Embryonic facial prominence (tissue), 1 donor: ENCODE data around the gene SLCO1B3.
"Not testable (repeated sequence)": the region's sequence is repeated elsewhere in the genome, so short reads cannot be mapped to it uniquely, and the experiment has no call there.

Source experiments
- DNase-seq: peaks from one replicate; pipeline ENCODE4 v3.0.0-alpha.2; 2016; ENCODE audit errors: extremely low spot score

SLCO1B3 gene, protein sequence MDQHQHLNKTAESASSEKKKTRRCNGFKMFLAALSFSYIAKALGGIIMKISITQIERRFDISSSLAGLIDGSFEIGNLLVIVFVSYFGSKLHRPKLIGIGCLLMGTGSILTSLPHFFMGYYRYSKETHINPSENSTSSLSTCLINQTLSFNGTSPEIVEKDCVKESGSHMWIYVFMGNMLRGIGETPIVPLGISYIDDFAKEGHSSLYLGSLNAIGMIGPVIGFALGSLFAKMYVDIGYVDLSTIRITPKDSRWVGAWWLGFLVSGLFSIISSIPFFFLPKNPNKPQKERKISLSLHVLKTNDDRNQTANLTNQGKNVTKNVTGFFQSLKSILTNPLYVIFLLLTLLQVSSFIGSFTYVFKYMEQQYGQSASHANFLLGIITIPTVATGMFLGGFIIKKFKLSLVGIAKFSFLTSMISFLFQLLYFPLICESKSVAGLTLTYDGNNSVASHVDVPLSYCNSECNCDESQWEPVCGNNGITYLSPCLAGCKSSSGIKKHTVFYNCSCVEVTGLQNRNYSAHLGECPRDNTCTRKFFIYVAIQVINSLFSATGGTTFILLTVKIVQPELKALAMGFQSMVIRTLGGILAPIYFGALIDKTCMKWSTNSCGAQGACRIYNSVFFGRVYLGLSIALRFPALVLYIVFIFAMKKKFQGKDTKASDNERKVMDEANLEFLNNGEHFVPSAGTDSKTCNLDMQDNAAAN

DNA sequence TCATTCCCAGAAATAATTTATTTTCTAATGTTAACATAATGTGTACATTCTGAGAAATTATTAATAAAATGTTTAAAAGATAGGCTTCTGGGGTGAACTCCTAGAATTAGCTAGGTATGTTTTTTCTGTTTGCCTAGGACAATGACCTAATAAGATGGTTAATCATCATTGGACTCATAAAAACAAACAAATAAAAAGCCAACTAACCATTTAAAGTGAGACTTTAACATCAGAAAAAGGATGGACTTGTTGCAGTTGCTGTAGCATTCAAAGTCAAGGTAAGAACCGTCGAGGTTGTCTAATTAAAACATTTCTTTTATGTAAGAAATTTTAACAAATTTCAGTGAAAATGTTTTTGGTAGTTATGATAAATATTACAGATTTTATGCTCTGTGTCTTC is at the start of gene SLCO1B3:
TSS of gene SLCO1B3 (plus strand) at position 219 of the 400 bp plus-strand sequence. CDS start 5,034 bp downstream, outside the sequence.
- DNase-seq = no peak

DNA sequence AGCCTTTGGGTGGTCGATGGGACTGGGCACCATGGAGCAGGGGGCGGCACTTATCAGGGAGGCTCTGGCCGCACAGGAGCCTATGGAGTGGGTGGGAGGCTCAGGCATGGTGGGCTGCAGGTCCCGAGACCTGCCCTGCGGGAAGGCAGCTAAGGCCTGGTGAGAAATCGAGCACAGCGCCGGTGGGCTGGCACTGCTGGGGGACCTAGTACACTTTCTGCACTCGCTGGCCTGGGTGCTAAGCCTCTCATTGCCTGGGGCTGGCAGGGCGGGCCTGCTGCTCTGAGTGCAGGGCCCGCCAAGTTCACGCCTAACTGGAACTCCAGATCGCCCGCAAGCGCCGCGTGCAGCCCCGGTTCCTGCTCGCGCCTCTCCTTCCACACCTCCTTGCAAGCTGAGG is 33.1 kb upstream of the SLCO1B3 start:
- DNase-seq = no peak

DNA sequence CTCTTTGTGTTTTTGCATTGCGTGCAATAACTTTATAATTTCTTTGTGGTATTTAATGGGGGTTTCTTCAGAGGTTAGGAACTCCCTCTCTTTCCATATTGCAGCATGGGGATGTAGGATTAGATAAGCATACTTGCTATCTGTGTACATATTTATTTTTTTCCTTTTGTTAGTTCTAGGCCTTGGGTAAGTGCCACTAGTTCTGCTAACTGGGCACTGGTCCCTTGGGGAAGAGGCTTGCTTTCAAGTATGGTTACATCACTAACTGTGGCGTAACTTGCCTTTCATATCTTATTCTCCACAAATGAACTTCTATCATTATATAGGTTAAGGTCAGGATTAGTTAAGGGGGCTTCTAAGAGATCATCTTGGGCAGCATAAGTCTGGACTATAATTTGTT is 31.5 kb upstream of the SLCO1B3 start:
- DNase-seq = no peak

DNA sequence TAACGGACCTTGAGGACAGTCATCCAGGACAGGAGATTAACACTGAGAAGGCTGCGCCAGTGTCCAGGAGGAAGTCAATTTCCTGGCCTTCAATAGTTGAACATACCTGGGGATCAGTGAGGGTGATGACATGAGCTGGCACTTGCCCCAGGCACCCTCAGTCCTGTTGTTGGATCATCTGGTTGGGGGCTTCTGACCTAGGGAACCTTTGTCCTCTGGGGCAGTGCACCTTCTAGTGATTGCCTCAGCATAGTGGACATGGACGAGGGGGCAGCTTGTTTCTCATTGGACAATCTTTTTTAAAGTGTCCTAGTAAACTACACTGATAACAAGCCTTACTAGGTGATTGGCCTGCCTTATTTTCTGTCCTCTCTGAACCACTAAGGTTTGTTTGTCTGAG is 30.5 kb upstream of the SLCO1B3 start:
- not testable (repeated sequence) for DNase-seq

DNA sequence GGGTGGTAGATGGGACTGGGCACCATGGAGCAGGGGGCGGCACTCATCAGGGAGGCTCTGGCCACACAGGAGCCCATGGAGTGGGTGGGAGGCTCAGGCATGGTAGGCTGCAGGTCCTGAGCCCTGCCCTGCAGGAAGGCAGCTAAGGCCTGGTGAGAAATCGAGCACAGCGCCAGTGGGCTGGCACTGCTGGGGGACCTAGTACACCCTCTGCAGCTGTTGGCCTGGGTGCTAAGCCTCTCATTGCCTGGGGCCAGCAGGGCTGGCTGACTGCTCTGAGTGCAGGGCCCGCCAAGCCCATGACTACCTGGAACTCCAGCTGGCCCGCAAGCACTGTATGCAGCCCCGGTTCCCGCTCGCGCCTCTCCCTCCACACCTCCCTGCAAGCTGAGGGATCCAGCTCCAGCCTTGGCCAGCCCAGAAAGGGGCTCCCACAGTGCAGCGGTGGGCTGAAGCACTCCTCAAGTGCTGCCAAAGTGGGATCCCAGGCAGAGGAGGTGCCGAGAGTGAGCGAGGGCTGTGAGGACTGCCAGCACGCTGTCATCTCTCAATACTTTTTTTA is 26.6 kb upstream of the SLCO1B3 start:
- not testable (repeated sequence) for DNase-seq

DNA sequence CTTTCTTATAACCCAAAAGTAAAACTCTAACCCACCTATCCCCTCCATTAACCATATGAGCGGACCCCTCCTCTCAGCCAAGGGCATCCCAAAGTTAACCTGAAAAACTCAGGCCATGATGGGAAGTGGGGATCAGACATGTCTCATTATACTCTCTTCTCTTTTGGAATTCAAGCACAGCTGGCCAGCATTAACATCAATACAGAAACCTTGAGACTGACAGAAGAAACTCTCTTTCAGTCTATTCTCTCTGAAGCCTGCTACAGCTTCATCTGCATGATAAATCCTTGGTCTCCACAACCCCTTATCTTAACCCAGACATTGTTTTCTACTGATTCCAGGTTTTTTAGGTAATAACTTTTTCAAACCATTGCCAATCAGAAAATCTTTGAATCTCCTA is 17.5 kb upstream of the SLCO1B3 start:
- DNase-seq = no peak

DNA sequence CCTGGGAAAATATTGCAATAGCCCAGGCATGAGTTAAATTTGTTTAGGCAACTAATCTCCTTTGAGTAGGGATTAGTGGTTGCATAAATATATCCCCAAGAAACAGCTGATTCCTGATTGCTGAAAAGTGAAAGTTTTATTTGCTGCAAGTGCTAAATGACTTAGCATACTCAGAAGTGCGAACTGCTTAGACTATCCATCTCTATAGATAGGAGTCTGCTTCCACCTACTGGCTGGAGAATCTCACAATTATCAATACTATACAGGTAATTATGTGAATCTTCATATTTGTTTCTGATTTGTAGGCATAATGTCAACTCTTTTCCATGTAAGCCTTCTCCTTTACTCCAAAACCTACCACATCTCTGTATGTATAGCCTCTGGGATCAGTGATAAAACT is 12.0 kb upstream of the SLCO1B3 start:
- DNase-seq = peak; percentile 10

DNA sequence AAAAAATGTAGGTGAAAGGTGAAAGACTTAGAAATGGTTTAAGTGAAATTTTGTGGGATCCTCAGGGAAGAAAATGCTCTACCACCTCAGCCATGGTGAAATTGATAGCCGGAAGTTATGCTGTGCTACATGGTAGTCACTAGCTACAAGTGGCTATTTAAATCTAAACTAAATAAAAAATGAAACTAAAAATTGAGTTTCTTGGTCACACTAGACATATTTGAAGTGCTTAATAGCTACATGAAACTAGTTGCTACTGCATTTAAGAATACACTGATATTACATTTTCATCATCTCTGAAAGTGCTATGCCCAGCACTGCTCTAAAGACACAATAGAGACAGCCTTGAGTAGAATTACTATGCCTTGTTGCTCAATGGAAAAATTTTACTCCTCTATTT is 10.3 kb upstream of the SLCO1B3 start:
- DNase-seq = no peak

DNA sequence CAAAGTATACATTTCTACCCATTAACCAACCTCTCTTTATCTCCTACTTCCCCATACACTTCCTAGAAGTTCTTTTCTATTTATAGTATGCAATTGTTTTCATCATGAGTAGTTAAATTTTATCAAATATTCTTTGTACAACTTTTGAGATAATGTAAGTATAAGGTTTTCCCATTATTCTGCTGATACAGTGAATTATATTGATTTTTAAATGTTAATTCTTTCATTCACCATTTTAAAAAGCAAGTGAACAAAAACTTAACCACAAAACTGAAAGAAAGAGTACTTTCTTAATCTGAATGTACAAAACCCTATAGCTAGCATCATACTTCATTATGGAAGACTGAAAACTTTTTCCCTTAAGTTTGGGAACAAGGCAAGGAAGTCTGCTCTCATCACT is 9.5 kb upstream of the SLCO1B3 start:
- no peak for DNase-seq

DNA sequence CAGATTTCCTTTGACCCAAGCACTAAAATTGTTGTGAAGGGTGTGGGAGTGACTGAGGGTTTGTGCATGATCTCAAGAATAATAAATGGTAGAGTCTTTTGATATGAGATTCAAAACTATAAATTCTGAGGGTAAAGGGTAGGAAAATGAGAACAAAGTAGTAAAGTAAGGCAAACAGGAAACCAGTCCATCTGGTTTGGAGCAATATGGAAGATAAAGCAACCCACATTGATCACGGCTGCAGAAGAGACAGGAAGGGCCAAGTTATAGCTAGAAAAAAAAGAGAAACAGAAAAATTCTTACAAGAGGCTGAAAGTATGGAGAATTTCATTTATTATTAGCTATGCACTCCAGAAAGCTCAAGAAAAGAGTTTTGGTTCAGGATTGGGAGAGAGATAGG is 4.6 kb upstream of the SLCO1B3 start:
- no peak for DNase-seq

DNA sequence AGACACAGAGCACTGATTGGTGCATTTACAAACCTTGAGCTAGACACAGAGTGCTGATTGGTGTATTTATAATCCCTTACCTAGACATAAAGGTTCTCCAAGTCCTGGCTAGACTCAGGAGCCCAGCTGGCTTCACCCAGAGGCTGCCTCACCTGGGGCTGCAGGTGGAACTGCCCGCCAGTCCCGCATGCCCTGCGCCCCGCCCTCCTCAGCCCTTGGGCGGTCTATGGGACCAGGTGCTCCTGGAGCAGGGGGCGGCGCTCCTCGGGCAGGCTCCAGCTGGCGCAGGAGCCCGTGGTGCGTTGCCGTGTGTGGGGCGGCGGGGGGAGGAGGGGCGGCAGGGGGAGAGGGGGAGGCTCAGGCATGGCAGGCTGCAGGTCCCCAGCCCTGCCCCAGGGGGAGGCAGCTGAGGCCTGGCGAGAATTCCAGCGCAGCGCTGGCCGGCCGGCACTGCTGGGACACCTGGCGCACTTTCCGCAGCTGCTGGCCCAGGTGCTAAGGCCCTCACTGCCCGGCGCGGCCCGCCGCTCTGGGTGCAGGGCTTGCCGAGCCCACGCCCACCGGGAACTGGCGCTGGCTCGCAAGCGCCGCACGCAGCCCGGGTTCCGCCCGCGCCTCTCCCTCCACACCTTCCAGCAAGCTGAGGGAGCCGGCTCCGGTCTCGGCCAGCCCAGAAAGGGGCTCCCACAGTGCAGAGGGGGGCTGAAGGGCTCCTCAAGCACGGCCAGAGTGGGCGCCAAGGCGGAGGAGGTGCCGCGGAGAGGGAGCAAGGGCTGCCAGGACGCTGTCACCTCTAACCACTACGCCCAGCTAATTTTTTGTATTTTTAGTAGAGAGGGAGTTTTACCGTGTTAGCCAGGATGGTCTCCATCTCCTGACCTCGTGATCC is 3.1 kb upstream of the SLCO1B3 start:
- DNase-seq = no peak

DNA sequence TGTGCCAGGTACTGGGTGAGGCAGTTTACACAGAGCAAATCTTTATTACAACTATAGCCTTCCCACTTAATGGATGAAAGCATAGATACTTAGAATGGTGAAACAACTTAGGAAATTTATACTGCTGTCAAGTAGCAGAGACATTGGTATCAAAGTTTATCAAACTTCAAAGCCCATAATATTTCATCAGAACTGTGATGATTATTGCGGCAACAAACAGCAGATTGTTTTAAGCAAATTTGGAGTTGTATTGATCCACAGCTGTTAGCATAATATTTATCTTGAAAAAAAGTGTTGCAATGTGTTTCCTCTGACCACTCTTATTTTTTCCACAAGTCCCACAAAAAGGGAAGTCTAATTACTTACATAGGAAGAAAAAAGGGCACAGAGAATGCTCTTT is 2.0 kb upstream of the SLCO1B3 start:
- DNase-seq = no peak

DNA sequence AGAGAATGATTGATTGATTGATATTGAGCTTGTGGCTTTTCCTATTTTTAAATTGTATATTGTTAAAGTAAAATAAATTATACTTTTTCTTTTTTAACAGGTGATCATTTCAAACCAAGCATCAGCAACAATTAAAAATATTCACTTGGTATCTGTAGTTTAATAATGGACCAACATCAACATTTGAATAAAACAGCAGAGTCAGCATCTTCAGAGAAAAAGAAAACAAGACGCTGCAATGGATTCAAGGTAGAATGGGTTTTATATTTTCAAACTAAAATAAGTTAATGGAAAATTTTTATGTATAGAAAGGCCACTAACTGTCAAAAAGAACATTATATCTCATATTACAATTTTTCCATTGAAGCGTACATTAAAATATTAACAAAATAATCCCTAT is 5.1 kb downstream of the SLCO1B3 start:
- DNase-seq = no peak

DNA sequence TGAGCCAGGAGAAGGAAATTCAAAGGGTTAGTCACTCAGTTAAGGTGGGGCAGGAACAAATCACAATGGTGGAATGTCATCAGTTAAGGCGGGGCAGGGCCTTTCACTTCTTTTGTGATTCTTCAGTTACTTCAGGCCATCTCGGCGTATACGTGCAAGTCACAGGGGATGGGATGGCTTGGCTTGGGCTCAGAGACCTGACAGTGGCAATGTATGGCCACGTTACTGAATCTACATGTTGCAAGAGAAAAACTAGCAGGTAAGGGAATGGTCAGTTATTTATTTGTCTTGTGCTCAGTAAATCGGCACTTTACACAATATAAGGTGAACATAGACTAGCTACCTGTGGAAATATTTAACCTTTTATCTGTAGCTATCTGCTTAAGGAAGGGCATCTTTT is 11.9 kb downstream of the SLCO1B3 start:
- DNase-seq = no peak

DNA sequence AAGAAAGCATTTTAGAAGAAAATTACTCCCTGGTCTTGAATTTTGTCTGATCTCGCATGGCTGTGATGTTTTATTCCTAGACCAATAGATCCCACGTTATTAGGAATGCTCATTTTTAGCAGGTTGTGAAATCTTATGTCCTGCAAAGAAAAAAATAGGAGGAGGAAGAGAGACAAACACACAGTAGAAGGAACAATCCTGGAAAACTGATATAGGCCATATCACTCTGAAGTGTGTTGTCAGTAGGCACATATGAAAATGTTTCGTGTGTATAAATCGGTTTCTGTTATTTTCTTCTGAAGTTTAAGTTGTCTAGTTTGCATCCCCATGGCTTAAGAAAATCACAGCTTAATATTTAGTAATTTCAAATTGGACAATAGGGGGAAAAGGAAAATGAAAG is 12.4 kb downstream of the SLCO1B3 start:
- no peak for DNase-seq

DNA sequence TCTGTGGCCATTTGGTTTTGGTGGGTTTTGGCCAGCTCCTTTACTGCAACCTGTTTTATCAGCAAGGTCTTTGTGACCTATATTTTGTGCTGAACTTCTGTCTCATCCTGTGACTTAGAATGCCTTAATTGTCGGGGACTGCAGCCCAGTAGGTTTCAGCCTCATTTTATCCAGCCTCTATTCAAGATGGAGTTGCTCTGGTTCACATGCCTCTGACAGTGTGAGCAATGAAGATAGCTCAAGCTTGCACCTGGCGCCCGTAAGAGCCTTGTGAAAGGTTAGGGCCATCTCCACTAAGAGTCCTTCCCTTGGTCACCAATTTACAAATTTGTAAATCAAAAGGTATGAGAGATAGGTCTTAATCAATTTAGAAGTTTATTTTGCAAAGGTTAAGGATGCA is 19.4 kb downstream of the SLCO1B3 start:
- DNase-seq = no peak

DNA sequence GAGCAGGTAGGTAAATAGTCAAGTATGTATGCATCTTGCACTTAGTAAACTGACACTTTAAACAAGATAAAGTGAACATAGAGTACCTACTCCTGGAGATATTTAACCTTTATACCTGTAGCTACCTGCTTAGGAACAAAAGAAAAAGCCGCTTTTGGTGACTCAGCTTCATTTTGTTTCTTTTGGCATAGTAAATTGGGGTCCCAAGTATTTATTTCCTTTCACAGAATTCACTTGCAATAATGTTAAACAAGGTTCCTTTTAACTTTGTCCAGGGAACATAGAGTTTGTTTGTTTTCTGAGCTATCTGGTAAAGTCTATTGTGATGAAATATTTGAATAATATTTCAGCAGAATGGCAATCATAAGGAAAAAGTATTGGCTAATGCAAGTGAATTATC is 20.0 kb downstream of the SLCO1B3 start:
- DNase-seq = no peak

DNA sequence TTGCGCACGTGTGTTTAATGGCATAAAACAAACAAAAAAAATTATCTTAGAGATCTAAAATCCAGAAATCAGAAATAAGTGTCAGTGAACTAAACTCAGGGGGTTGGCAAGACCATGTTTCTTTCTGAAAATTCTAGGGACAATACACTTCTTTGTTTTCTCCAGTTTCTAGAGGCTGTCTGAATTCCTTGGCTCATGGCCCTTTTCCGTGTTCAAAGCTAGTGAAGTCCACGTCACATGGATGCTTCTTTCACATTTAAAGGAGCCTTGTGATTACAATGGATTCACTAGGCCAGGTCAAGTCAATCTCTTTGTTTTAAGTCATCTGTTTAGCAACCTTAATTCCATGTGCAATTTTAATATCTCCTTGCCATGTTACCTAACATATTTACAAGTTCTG is 22.4 kb downstream of the SLCO1B3 start:
- no peak for DNase-seq

DNA sequence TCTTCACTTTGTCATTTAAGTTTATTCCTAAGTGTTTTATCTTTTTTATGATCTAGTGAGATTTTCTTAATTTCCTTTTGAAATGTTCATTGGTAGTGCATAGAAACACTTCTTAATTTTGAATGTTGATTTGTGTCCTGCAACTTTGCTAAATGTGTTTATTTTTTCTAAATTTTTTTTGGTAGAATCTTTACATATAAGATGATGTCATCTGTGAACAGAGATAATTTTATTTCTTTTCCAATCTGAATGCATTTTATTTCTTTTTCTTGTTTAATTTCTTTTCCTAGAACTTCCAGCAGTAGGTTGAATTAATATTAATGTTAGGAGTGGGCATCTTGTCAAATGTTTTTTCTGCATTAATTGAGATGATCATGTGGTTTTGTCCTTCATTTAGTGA is 42.1 kb downstream of the SLCO1B3 start:
- no peak for DNase-seq

DNA sequence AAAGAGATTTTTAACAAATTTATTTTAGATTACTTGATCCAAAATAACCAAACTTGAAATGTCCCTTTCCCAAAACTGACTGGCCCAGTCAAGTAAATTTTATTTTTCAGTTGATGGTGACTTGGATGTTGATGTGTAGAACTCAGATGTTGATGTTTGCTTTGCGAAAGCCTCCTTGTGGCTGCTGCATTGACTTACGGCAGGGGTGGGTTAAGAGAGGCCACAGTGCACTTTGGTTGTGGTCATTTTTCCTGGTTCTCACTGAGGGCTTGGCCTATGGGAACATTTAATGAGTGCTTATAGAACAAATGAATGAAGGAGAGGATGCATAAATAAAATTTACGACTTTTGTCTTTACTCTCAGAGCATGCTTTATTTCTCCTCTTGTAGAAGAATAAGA is 52.6 kb downstream of the SLCO1B3 start:
- no peak for DNase-seq

DNA sequence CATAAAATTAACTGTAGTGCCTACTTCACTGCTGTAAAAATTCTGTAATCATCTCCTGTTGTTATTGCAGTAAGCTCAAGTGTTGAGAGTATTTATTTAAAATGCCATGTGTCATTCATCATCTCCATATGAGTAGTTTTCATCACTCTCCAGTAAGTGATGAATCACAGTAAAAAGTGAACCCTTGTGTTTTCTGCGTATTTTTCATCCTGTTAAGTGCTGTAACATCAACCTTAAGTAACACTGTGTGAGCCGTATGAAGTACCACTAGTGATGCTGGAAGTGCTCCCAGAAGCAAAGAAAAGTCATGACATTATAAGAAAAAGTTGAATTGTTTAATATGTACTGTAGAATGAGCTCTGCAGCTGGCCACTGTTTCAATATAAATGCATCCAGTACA is 55.4 kb downstream of the SLCO1B3 start:
- DNase-seq = no peak

DNA sequence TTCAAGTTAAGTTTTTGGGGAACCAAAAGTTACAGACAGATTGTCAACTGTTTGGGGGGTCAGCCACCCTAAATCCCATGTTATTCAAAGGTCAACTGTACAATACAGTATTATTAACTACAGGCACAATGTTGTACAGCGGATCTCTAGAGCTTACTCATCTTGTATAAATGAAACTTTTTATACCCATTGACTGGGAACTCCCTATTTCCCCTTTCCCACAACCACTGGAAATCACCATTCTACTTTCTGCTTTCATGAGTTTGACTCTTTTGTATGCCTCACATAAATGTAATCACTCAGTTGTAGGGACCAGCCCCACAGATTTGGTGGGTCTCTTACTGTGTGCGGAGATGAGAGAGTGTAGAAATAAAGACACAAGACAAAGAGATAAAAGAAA is 57.8 kb downstream of the SLCO1B3 start:
- DNase-seq = no peak
